Measurements from ENCODE around the gene LRMDA. TPM values are rescaled to one million over a fixed set of nuclear protein-coding genes. Genes with fewer than 3 reads are reported as not detected.

Gene LRMDA
- total RNA-seq, 4 donors from 2014 or later, result 7.3 to 20.1 (median 8.4) TPM

DNA sequence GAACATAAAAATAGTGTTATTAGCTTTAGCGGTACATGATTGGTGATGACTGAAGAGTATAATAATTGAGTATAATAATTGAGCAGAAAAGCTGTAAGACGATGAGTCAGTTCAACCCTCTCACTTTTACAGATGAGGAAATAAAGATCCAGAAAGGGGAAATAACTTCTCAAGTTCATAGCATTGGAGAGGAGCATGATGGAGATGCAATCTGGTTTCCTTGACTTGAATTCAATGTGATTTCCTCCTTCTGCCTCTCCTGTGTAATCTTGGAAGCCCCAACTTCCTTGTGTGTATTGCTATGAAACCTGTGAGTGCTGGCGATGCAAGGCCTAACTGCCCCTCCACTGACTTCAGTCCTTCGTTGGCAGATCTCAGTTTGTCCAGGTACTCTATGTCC lies 265.1 kb downstream of the LRMDA start:
- H3K9me3 ChIP-seq, result peaks cover 0 to 5% (median 0%) of the 10 kb centered on the region in 3 donors
- 79 to 93% methylated on average over 4 of the region's 4 CpGs for WGBS, 2 donors (ENCODE audit: low coverage in 1 of 2)
- H3K27ac ChIP-seq, result no peak overlapping the region
- H3K4me1 ChIP-seq, result no peaks in the 10 kb centered on the region
- ATAC-seq, result no peak
- TF ChIP-seq POLR2A (IDR thresholded peaks at IDR 0.05) (no peak), EP300 (IDR thresholded peaks at IDR 0.05) (no peak), POLR2AphosphoS5 (IDR thresholded peaks at IDR 0.05) (no peak)
- TF ChIP-seq, protein P1, sequence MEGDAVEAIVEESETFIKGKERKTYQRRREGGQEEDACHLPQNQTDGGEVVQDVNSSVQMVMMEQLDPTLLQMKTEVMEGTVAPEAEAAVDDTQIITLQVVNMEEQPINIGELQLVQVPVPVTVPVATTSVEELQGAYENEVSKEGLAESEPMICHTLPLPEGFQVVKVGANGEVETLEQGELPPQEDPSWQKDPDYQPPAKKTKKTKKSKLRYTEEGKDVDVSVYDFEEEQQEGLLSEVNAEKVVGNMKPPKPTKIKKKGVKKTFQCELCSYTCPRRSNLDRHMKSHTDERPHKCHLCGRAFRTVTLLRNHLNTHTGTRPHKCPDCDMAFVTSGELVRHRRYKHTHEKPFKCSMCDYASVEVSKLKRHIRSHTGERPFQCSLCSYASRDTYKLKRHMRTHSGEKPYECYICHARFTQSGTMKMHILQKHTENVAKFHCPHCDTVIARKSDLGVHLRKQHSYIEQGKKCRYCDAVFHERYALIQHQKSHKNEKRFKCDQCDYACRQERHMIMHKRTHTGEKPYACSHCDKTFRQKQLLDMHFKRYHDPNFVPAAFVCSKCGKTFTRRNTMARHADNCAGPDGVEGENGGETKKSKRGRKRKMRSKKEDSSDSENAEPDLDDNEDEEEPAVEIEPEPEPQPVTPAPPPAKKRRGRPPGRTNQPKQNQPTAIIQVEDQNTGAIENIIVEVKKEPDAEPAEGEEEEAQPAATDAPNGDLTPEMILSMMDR (IDR thresholded peaks at IDR 0.05), result no peak
- no peak overlapping the region for H3K4me3 ChIP-seq
- no peaks in the 10 kb centered on the region for H3K27me3 ChIP-seq
- H3K36me3 ChIP-seq, result no peaks in the 10 kb centered on the region

DNA sequence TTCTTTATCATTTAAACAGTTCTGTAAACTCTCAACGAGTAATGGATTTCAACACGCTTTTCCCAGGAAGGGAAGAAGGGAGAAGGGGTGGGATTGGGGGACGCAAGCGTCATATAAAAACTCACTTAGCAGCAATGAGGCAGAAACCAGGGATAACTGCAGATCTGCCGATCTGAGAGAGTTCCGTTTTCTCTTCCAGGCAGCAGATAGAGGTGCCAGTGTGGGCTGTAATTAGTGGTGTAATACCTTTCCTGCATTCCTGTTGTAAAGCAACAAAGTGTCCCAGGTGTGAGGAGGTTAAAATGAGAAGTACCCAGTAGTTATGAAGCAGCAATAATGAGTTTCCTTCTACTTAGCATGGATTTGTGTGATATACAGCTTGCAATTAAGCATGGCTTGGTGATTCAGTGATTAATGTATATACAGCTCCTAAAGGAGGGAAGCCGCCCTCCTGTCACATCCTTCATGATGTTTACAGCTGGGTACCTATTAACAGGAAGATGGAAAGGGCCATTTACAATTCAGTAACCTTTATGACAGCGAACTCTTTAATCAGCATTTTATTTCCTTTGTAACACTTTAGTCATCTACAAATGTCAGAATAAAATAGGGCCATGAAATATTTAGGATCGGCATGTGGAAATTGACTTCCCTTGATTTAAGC lies 271.9 kb downstream of the LRMDA start:
- no peak for ATAC-seq
- no peak for TF ChIP-seq EP300 (IDR thresholded peaks at IDR 0.05)
- no peak for TF ChIP-seq POLR2A (IDR thresholded peaks at IDR 0.05)
- TF ChIP-seq, protein P1 (IDR thresholded peaks at IDR 0.05), result no peak
- no peak for TF ChIP-seq POLR2AphosphoS5 (IDR thresholded peaks at IDR 0.05)
- WGBS, 2 donors (ENCODE audit: low coverage in 1 of 2), result 81 to 96% methylated on average over 6 to 9 of the region's 9 CpGs
- Histone ChIP-seq H3K27me3 (no peaks in the 10 kb centered on the region), H3K9me3 (peaks cover 0 to 5% (median 0%) of the 10 kb centered on the region in 3 donors), H3K36me3 (no peaks in the 10 kb centered on the region), H3K4me1 (peaks cover 0 to 17% (median 0%) of the 10 kb centered on the region in 3 donors), H3K4me3 (no peak overlapping the region), H3K27ac (no peak overlapping the region)

DNA sequence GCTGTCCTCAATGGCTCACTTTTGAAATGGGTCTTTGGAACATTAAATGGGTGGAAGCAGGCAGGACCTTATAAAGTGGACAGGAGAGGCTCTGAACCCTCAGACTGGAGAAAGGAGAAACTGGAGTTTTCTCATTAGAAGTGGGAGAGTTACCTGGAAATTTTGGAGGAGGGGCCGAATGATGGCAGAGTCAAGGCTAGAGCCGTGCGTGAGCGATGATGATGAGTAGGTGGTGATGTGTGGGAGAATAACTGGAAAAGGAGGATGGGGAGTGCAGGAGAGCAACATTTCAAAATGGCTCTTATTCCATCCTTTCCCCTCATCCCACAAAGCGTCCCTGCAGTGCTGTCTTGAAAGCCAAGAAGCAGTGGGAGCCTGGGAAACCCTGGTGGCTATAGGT lies 274.0 kb downstream of the LRMDA start:
- no peak overlapping the region for H3K4me3 ChIP-seq
- ATAC-seq, result no peak
- no peaks in the 10 kb centered on the region for H3K27me3 ChIP-seq
- no peaks in the 10 kb centered on the region for H3K9me3 ChIP-seq
- WGBS, 2 donors (ENCODE audit: low coverage in 1 of 2), result 89 to 100% methylated on average over 5 of the region's 5 CpGs
- H3K4me1 ChIP-seq, result peaks cover 0 to 28% (median 0%) of the 10 kb centered on the region in 3 donors
- no peak overlapping the region for H3K27ac ChIP-seq
- TF ChIP-seq, protein P1 (IDR thresholded peaks at IDR 0.05), result no peak
- TF ChIP-seq EP300 (IDR thresholded peaks at IDR 0.05) (no peak), POLR2AphosphoS5 (IDR thresholded peaks at IDR 0.05) (no peak), POLR2A (IDR thresholded peaks at IDR 0.05) (no peak)
- H3K36me3 ChIP-seq, result no peaks in the 10 kb centered on the region

DNA sequence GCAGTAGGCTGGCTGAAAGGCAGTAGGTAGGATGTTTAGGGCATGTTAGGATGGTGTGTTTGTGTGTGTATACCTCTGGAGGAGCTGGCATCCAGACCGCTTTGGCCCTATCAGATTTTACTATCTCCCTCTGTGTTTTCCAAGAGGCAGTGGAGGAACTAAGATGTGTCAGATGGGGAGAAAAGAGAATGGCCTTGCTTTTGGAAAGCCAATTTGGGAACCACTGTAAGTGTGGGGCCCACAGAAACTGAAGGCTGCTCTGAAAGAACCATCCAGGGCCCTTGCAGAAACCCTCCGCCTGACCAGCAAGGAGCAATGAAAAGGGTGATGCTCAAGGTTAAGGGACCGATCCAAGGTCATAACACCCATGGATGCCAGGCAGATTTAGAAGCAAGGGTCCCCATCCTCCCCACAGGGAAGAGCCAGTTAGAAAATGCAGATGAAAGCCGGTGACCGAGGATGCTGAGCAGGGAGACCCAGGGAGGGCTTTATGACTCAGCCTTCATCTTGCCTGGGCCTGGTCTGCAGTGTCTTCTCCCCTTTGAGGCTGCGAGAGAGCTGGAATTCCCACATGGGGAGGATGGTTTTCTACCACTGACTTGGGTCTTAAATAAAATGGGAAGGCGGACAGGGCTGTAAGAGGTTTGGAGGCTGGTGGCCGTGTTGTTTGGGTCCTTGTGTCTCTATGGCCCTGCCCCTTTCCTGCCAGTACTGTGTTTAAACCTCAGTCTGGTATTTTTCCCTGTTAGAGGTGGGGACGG lies 275.8 kb downstream of the LRMDA start:
- H3K27ac ChIP-seq, result peak overlapping the region; percentile 3 to 76 (median 54)
- 8 to 90% methylated on average over 2 to 6 of the region's 9 CpGs for WGBS, 2 donors (ENCODE audit: low coverage in 1 of 2)
- no peak overlapping the region for H3K4me3 ChIP-seq
- no peaks in the 10 kb centered on the region for H3K27me3 ChIP-seq
- peaks cover 0 to 43% (median 0%) of the 10 kb centered on the region in 3 donors for H3K4me1 ChIP-seq
- H3K9me3 ChIP-seq, result no peaks in the 10 kb centered on the region
- no peaks in the 10 kb centered on the region for H3K36me3 ChIP-seq
- ATAC-seq, result no peak
- TF ChIP-seq POLR2A (IDR thresholded peaks at IDR 0.05) (no peak), EP300 (IDR thresholded peaks at IDR 0.05) (no peak), POLR2AphosphoS5 (IDR thresholded peaks at IDR 0.05) (no peak)
- TF ChIP-seq, protein P1 (IDR thresholded peaks at IDR 0.05), result no peak
